Stimulated activated CD8-positive, alpha-beta memory T cell treated with anti-CD3 and anti-CD28 coated beads, Interleukin-4, amount 100 ng/mL, for 24 hours (primary cell): ENCODE data around the gene NUP210.

Source experiments
- DNase-seq: peaks from one replicate; pipeline ENCODE4 v3.0.0-alpha.2; 2020; ENCODE audit warnings: low read depth

Gene NUP210

GRCh38 chr3:13274551-13275332 lies 145.4 kb downstream of the NUP210 start:
- DNase-seq = no peak

GRCh38 chr3:13274125-13274524 lies 146.0 kb downstream of the NUP210 start:
- no peak for DNase-seq

GRCh38 chr3:13273604-13274105 lies 146.5 kb downstream of the NUP210 start:
- no peak for DNase-seq

- DNase-seq = no peak
These were observed 147.1 kb downstream of the NUP210 start for GRCh38 chr3:13272831-13273603.

- DNase-seq = no peak
These were observed 150.3 kb downstream of the NUP210 start for GRCh38 chr3:13269711-13270378.

GRCh38 chr3:13268961-13269441 lies 151.1 kb downstream of the NUP210 start:
- DNase-seq = no peak

GRCh38 chr3:13268120-13268519 lies 152.0 kb downstream of the NUP210 start:
- no peak for DNase-seq

- no peak for DNase-seq
These were observed 153.3 kb downstream of the NUP210 start for GRCh38 chr3:13266651-13267362.
